Neuronal stem cell (in vitro differentiated cells): ENCODE results near the gene ADAM30.

Source experiments
- DNase-seq: peaks from one replicate; pipeline ENCODE4 v3.0.0-alpha.2; 2013; ENCODE audit warnings: low spot score
- H2AFZ ChIP-seq: one replicate; pipeline ENCODE4 v1.6.1; 2013; ENCODE audit warnings: mild to moderate bottlenecking, low read length, inconsistent platforms
- H2AK5ac ChIP-seq: 2 replicates; pipeline ENCODE4 v1.6.1; 2013; ENCODE audit warnings: low read depth, mild to moderate bottlenecking, inconsistent platforms, low read length, moderate library complexity, mixed read lengths
- H2BK120ac ChIP-seq: 2 replicates; pipeline ENCODE4 v1.6.1; 2013; ENCODE audit warnings: low read depth, mild to moderate bottlenecking, inconsistent platforms, low read length, moderate library complexity, mixed read lengths
- H2BK12ac ChIP-seq: one replicate; pipeline ENCODE4 v1.6.1; 2013; ENCODE audit warnings: low read length, inconsistent platforms
- H2BK15ac ChIP-seq: 2 replicates; pipeline ENCODE4 v1.6.1; 2013; ENCODE audit warnings: mild to moderate bottlenecking, low read length, inconsistent platforms, mixed read lengths
- H2BK5ac ChIP-seq: one replicate; pipeline ENCODE4 v1.6.1; 2013; ENCODE audit warnings: inconsistent platforms, mild to moderate bottlenecking, low read length, moderate library complexity
- H3K14ac ChIP-seq: one replicate; pipeline ENCODE4 v1.6.1; 2013; ENCODE audit warnings: low read length, inconsistent platforms
- H3K18ac ChIP-seq: 2 replicates; pipeline ENCODE4 v1.6.1; 2013; ENCODE audit warnings: low read length, inconsistent platforms
- H3K23ac ChIP-seq: 2 replicates; pipeline ENCODE4 v1.6.1; 2013; ENCODE audit warnings: low read depth, mild to moderate bottlenecking, mixed read lengths, low read length, inconsistent platforms; ENCODE audit not compliant: poor library complexity
- H3K27ac ChIP-seq: replicated peaks from 3 replicates; pipeline ENCODE4 v1.5.1; 2013; ENCODE audit warnings: low read length, inconsistent platforms
- H3K27me3 ChIP-seq, 3 experiments: 2 replicates each; pipeline ENCODE4 v1.6.1; 2013; ENCODE audit warnings: low read length in 3 of 3, mild to moderate bottlenecking in 2 of 3, inconsistent platforms in 1 of 3, low read depth in 1 of 3, mixed read lengths in 1 of 3, moderate library complexity in 1 of 3; ENCODE audit not compliant: control insufficient read depth in 3 of 3, insufficient read depth in 3 of 3
- H3K36me3 ChIP-seq, 2 donors: replicated peaks in 1 of 2; 2 replicates each; pipeline ENCODE4 v1.6.1; 2013; ENCODE audit warnings: low read length in 2 of 2; ENCODE audit not compliant: control insufficient read depth in 2 of 2, insufficient read depth in 2 of 2
- H3K4ac ChIP-seq: 2 replicates; pipeline ENCODE4 v1.6.1; 2013; ENCODE audit warnings: inconsistent platforms, mild to moderate bottlenecking, low read length, moderate library complexity
- H3K4me1 ChIP-seq, 2 donors: 1 replicate in 1 of 2; 2 replicates in 1 of 2; pipeline ENCODE4 v1.6.1; 2013; ENCODE audit warnings: low read length in 2 of 2, low read depth in 1 of 2; ENCODE audit not compliant: control insufficient read depth in 2 of 2, insufficient read depth in 1 of 2
- H3K4me2 ChIP-seq: one replicate; pipeline ENCODE4 v1.6.1; 2013; ENCODE audit warnings: mild to moderate bottlenecking, low read length, inconsistent platforms; ENCODE audit not compliant: insufficient read depth, poor library complexity, severe bottlenecking
- H3K4me3 ChIP-seq, 2 donors: 2 replicates each; pipeline ENCODE4 v1.5.1; 2013; ENCODE audit warnings: low read length in 2 of 2, mild to moderate bottlenecking in 2 of 2, inconsistent platforms in 1 of 2, moderate library complexity in 1 of 2
- H3K79me1 ChIP-seq: one replicate; pipeline ENCODE4 v1.6.1; 2013; ENCODE audit warnings: low read depth, mild to moderate bottlenecking, inconsistent platforms, low read length, moderate library complexity
- H3K9ac ChIP-seq: one replicate; pipeline ENCODE4 v1.6.1; 2013; ENCODE audit warnings: mild to moderate bottlenecking, low read depth, low read length, inconsistent platforms; ENCODE audit not compliant: poor library complexity
- H3K9me3 ChIP-seq, 2 donors: replicated peaks in 1 of 2; 2 replicates each; pipeline versions ENCODE3 to v1.6.1; 2013; ENCODE audit warnings: low read length in 2 of 2, mild to moderate bottlenecking in 2 of 2, inconsistent platforms in 1 of 2, low read depth in 1 of 2, mixed read lengths in 1 of 2, moderate library complexity in 1 of 2; ENCODE audit not compliant: control insufficient read depth in 2 of 2, insufficient read depth in 1 of 2
- H4K8ac ChIP-seq: one replicate; pipeline ENCODE4 v1.6.1; 2013; ENCODE audit warnings: low read depth, mild to moderate bottlenecking, inconsistent platforms, low read length, moderate library complexity
- H4K91ac ChIP-seq: one replicate; pipeline ENCODE4 v1.6.1; 2013; ENCODE audit warnings: low read length, low read depth, mild to moderate bottlenecking, inconsistent platforms; ENCODE audit not compliant: poor library complexity
- WGBS, 2 donors: extraction: QIAGEN DNeasy Blood & Tissue Kit; methylation state at CpG; one replicate each; pipeline ENCODE4 v1.1.7; 2013; ENCODE audit warnings: missing lambda C conversion rate in 2 of 2, mixed read lengths in 1 of 2; ENCODE audit not compliant: insufficient read length in 2 of 2, insufficient replicate concordance in 1 of 2; ENCODE audit errors: extremely low coverage in 2 of 2; 5-methylcytosine and 5-hydroxymethylcytosine counted together

Gene ADAM30

GRCh38 chr1:119920104-119920968 lies 24.0 kb upstream of the ADAM30 start:
- Histone ChIP-seq H3K27ac (no peak overlapping the region), H3K9me3 (no peaks in the 10 kb centered on the region), H4K91ac (no peak overlapping the region), H3K4me3 (no peak overlapping the region), H3K14ac (no peak overlapping the region), H3K9ac (peak overlapping the region; percentile 14), H3K18ac (no peak overlapping the region), H3K4ac (no peak overlapping the region), H3K79me1 (no peaks in the 10 kb centered on the region), H2BK120ac (no peak overlapping the region), H3K4me2 (no peak overlapping the region), H3K4me1 (no peaks in the 10 kb centered on the region), H2AK5ac (no peak overlapping the region), H3K36me3 (peaks cover 56 to 100% of the 10 kb centered on the region in 2 donors), H3K23ac (no peak overlapping the region), H2BK15ac (no peak overlapping the region), H2BK12ac (no peak overlapping the region), H2AFZ (no peak overlapping the region), H4K8ac (no peak overlapping the region), H2BK5ac (no peak overlapping the region), H3K27me3 (no peaks in the 10 kb centered on the region)
- whole genome bisulfite sequencing, 2 donors = no CpG with 5 or more reads among the region's 8 CpGs
- DNase-seq = no peak

- Histone ChIP-seq H2AK5ac (no peak overlapping the region), H2BK120ac (no peak overlapping the region), H2AFZ (no peak overlapping the region), H2BK15ac (no peak overlapping the region), H2BK12ac (no peak overlapping the region), H2BK5ac (no peak overlapping the region), H3K9ac (no peak overlapping the region), H3K36me3 (peaks cover 58 to 100% of the 10 kb centered on the region in 2 donors), H3K4me1 (no peaks in the 10 kb centered on the region), H3K18ac (no peak overlapping the region), H3K27ac (no peak overlapping the region), H3K9me3 (no peaks in the 10 kb centered on the region), H3K4ac (no peak overlapping the region), H3K4me3 (no peak overlapping the region), H3K27me3 (no peaks in the 10 kb centered on the region), H4K91ac (no peak overlapping the region), H3K4me2 (no peak overlapping the region), H3K79me1 (no peaks in the 10 kb centered on the region), H4K8ac (no peak overlapping the region), H3K23ac (no peak overlapping the region), H3K14ac (no peak overlapping the region)
- DNase-seq = no peak
- no CpG with 5 or more reads among the region's 7 CpGs for WGBS, 2 donors
These were observed 22.9 kb upstream of the ADAM30 start for GRCh38 chr1:119919241-119919640.

- Histone ChIP-seq H3K4ac (no peak overlapping the region), H3K9me3 (no peaks in the 10 kb centered on the region), H2BK15ac (no peak overlapping the region), H3K4me3 (no peak overlapping the region), H2AK5ac (no peak overlapping the region), H3K36me3 (peaks cover 51 to 100% of the 10 kb centered on the region in 2 donors), H3K9ac (no peak overlapping the region), H3K14ac (no peak overlapping the region), H2AFZ (no peak overlapping the region), H3K23ac (no peak overlapping the region), H4K91ac (no peak overlapping the region), H2BK12ac (no peak overlapping the region), H3K4me2 (no peak overlapping the region), H3K27ac (no peak overlapping the region), H3K18ac (no peak overlapping the region), H4K8ac (no peak overlapping the region), H3K79me1 (no peaks in the 10 kb centered on the region), H2BK120ac (no peak overlapping the region), H3K4me1 (no peaks in the 10 kb centered on the region), H3K27me3 (no peaks in the 10 kb centered on the region), H2BK5ac (no peak overlapping the region)
- DNase-seq = no peak
- WGBS, 2 donors = no CpG with 5 or more reads among the region's 7 CpGs
These were observed 22.0 kb upstream of the ADAM30 start for GRCh38 chr1:119918301-119918700.

- H3K23ac ChIP-seq = no peak overlapping the region
- H3K27ac ChIP-seq = no peak overlapping the region
- no peak overlapping the region for H3K9ac ChIP-seq
- H3K18ac ChIP-seq = no peak overlapping the region
- no peak overlapping the region for H2BK120ac ChIP-seq
- no peaks in the 10 kb centered on the region for H3K4me1 ChIP-seq
- H3K4ac ChIP-seq = no peak overlapping the region
- no peak overlapping the region for H2BK12ac ChIP-seq
- no peak overlapping the region for H4K8ac ChIP-seq
- no peaks in the 10 kb centered on the region for H3K79me1 ChIP-seq
- H3K36me3 ChIP-seq = peaks cover 48 to 100% of the 10 kb centered on the region in 2 donors
- H2BK15ac ChIP-seq = no peak overlapping the region
- DNase-seq = no peak
- no peak overlapping the region for H2BK5ac ChIP-seq
- no peak overlapping the region for H3K14ac ChIP-seq
- no peaks in the 10 kb centered on the region for H3K27me3 ChIP-seq
- H3K4me3 ChIP-seq = no peak overlapping the region
- H2AK5ac ChIP-seq = no peak overlapping the region
- no CpG with 5 or more reads among the region's 5 CpGs for WGBS, 2 donors
- H3K4me2 ChIP-seq = no peak overlapping the region
- H2AFZ ChIP-seq = no peak overlapping the region
- H4K91ac ChIP-seq = no peak overlapping the region
- no peaks in the 10 kb centered on the region for H3K9me3 ChIP-seq
These were observed 21.2 kb upstream of the ADAM30 start for GRCh38 chr1:119917304-119918055.
